ENCODE measurements around the gene CXorf65.

CXorf65 gene

DNA sequence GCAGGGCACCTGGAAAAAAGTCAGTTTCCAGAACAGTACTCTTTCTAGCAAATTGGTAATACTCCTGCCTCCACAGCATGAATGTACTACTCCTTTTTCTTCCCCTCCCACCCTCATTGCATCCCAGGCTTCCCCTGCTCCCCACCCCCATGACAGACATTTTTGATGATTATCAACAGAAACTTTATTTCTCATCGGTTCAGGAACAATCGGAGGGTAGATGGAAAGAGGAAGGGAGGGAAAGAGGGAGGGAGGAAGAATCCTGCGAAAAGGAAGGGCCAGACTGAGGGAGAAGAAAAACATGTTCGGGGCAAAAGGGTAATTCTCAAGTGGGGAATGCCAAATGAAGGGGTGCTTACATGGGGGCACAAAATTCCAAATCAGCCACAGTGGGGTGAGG, 705 bp upstream of the CXorf65 start:
- no peak for DNase-seq (ENCODE audit: low read depth)

DNA sequence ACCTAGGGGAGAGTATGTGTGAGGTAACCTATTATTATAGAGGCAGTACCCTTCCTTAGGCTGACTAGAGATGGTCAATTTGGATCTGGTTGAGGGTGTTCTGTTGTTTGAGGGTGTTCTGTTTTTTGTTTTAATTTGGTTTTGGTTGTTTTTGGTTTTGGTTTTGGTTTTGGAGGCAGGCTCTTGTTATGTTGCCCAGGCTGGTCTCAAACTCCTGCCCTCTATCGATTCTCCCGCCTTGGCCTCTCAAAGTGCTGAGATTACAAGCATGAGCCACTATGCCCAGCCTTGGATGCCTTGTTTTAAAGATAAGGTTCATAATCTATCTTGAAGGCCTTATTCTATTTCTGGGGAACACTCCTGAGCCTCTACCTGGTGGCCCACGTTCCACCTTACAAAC, 912 bp downstream of the CXorf65 start:
- DNase-seq (ENCODE audit: low read depth) = no peak

DNA sequence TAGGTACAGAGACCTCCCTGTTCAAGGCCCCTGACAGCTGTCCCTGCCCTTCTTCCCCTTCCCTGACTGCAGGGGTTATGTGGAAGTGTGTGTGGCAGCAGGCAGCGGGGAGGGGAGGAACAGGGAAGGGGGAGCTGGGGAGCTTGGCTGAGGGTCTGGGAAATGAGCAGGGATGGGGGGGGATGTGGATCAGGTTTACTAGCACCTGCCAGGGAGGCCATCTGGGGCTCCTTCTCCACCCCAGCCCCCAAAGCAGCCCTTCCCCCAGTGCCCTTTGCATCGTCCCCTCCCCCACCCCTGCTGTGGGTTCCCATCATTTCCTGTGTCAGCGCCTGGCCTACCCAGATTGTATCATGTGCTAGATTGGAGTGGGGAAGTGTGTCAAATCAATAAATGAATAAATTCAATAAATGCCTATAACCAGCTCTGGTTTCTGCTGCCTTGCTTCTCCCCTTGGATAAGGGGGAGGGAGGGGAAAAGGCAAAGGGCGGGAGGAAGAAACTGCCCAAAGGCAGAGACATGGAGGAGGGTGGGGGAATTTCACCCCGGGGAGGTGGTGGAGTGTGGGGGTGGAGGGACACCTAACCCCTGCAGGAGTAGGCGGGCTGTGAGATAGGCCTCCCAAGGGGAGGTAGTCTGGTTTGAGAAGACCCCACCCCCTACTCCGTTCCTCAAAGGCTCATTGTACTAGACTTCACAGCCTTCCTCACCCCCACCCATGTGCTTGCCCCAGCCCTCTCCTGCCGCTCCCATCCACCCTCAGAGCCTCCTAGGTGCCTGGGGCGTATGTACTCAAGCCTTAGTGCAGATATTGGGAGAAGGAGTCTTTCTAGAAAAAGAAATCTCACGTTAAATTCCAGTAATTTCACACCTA, 3.2 kb downstream of the CXorf65 start:
- no peak for DNase-seq (ENCODE audit: low read depth)

DNA sequence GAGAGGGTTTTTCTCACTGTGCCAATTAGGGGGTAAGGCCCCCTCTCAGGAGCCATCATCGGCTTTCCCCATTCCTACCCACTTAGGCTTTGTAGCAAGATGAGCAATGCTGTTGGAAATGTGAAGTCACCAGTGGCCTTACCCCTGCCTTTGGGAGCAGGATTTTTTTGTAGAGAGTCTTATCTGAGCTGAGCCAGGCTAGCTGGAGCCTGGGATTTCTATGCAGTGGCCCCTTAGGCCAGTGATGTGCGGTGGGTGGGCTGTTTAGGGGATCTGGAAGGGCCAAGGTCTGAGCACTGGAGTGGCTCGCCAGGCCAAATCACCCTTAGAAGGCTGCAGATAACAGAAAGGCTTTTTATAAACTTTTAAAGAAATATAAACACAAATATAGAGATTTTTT, 4.2 kb downstream of the CXorf65 start:
- DNase-seq (ENCODE audit: low read depth) = no peak

DNA sequence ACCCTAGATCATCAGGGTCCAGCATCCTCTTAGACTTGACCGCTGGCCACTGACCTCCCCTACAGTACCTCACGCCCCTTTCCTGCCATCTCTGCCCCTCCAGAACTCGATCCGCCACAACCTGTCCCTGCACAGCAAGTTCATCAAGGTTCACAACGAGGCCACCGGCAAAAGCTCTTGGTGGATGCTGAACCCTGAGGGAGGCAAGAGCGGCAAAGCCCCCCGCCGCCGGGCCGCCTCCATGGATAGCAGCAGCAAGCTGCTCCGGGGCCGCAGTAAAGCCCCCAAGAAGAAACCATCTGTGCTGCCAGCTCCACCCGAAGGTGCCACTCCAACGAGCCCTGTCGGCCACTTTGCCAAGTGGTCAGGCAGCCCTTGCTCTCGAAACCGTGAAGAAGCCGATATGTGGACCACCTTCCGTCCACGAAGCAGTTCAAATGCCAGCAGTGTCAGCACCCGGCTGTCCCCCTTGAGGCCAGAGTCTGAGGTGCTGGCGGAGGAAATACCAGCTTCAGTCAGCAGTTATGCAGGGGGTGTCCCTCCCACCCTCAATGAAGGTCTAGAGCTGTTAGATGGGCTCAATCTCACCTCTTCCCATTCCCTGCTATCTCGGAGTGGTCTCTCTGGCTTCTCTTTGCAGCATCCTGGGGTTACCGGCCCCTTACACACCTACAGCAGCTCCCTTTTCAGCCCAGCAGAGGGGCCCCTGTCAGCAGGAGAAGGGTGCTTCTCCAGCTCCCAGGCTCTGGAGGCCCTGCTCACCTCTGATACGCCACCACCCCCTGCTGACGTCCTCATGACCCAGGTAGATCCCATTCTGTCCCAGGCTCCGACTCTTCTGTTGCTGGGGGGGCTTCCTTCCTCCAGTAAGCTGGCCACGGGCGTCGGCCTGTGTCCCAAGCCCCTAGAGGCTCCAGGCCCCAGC, 5.7 kb downstream of the CXorf65 start:
- no peak for DNase-seq (ENCODE audit: low read depth)

DNA sequence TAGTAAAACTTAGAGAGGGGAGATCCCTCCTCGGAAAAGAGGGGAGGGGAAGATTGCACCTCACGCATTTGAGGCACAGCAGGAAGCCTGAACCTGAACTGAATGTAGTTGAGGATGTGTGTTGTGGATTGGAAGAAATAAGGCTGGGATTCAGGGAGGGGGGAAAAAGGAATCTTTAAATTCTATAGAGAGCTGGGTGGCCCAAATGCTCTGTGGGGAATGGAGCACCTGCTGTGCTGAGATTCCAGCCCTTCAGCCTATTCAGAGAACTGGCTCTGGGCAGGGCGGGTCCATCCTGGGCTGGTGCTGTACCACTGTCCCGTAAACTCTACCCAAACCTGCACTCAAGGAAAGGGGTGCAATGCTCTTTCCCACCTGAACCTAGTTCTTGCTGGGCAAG, 6.8 kb downstream of the CXorf65 start:
- DNase-seq (ENCODE audit: low read depth) = no peak

DNA sequence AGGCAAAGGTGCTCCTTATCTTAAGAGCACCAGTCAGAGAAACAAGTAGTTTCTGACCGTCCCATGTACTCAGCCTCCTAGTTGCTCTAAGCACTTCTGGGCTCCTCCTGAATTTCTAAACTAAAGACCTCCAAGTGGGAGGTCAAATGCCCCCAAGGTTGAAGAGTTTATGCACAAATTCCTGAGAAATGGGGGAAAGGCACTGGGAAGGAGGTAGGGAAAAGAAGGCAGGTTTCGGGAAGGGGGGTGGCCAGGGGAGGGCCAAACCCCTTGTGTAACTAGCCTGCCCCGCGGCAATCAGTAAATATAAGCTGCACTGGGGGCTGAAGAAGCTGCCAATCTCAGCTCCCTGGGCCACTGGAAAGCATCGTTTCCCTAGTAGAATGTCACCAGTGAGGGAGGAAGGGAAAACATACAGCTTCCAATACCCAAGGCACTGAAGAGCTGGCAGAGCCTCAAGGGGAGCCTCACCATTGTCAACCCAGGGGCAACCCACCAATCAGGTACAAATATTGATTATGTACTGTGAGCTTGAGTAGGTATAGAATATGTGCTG, 7.5 kb downstream of the CXorf65 start:
- no peak for DNase-seq (ENCODE audit: low read depth)

DNA sequence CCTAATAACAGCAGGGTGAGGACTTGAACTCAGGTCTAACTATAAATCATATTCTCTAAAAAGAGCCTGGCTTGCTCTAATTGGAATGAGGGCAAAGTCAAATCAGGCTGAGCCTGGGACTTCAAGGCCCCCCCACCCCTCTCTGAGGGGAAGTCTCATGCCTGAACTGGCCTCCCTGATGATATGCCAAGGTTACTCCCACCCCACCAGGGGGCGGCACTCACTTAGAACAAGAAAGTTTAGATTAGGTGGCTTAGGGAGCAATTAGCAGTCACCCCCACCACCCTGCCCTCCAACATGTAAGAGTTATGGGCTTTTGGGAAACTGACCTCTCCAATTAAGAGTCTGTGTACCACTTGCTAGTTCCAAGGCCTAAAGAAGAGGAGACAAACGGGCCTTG, 8.2 kb downstream of the CXorf65 start:
- DNase-seq (ENCODE audit: low read depth) = no peak

DNA sequence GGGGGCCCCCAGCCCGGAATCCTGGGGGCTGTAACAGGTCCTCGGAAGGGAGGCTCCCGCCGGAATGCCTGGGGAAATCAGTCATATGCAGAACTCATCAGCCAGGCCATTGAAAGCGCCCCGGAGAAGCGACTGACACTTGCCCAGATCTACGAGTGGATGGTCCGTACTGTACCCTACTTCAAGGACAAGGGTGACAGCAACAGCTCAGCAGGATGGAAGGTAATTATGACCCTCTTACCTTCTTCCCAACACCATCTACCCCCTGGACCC, 9.8 kb downstream of the CXorf65 start:
- DNase-seq (ENCODE audit: low read depth) = no peak

DNA sequence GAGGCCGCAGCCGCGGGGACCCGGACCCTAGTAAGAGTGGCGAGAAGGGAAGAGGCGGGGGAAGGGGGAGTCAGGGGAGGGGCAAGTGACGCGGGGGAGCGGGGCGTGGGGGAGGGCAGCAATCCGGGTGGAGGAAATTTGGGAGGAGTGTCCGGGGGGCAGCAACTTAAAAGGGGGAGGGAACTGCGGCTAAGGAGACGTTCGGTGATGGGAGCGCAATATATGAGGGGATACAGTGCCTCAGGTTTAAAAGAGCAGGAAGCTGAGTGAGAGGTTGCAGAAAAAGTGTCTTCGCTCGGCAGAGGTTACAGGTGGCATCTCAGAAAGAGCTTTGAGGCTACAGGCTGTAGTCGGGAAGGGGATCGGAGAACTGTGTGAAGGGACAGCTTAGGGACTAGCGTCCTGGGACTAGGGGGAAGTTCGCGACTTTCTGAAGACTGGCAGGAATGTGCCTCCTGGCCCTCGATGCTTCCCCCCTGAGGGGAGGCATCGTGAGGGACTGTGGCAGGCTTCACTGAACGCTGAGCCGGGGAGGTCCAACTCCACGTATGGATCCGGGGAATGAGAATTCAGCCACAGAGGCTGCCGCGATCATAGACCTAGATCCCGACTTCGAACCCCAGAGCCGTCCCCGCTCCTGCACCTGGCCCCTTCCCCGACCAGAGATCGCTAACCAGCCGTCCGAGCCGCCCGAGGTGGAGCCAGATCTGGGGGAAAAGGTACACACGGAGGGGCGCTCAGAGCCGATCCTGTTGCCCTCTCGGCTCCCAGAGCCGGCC, 10.4 kb downstream of the CXorf65 start:
- DNase-seq (ENCODE audit: low read depth) = no peak

DNA sequence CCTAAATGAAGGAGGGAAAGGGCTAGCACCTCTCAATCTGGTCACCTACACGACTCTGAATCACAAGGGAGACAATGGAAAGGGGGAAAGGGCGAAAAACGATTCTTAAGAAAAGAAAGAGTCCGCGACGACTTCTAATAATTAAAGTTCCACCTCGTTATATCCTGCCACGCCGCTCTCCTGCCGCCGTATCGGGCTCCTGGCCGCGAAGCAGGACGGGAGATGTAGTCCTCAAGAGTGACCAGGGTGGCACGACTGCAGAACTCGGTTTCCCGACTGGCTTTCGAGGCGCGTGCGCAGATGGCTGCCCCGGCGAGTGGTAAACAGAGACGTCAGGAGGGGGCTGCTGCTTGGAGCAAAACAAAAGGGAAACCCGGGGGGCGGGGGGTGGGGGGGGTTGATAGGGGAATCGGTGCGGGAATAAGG, 11.0 kb downstream of the CXorf65 start, which contains the start of gene FOXO4:
Gene FOXO4, plus strand, starts transcription at position 297 of the 426 bp plus-strand sequence. CDS start 678 bp downstream, outside the sequence.
- peak; percentile 35 for DNase-seq (ENCODE audit: low read depth)

DNA sequence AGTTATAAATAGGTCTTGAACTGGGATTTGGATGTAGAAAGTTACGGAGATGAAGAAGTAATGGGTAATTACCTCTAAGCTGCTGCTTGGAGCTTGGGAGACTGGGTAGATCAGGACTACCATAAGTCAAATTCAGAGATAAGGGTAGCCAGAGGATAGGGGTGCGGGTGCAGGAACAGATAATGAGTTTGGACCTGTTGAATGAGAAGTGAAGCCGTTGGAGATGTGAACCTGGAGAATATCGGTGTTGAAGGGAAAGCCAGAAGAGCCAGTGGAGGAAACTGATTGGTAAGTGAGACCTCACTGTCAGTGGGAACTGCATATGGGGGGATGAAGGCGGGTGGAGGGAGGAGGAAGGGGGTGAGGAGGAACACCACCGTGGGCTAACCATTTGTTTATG, 11.5 kb downstream of the CXorf65 start:
- no peak for DNase-seq (ENCODE audit: low read depth)

DNA sequence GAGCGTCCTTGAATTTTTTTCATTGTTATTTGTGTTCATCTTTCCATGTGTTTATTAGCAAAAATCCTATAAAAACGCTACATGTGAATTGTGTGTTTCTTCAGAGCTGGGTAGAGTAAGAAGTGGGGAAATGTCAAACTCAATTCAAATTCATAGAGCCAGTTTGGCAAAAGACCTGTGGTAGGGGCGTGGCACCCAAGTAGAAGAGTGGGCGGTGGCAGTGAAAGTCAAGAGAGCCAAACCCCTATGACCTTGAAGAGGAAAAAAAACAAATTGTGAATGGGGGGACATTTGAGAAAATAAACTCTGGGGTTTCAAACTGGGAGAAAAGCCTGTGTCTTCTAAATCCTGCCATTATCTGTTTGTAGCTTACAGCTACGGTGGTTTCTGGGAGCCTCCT, 15.3 kb downstream of the CXorf65 start:
- no peak for DNase-seq (ENCODE audit: low read depth)

DNA sequence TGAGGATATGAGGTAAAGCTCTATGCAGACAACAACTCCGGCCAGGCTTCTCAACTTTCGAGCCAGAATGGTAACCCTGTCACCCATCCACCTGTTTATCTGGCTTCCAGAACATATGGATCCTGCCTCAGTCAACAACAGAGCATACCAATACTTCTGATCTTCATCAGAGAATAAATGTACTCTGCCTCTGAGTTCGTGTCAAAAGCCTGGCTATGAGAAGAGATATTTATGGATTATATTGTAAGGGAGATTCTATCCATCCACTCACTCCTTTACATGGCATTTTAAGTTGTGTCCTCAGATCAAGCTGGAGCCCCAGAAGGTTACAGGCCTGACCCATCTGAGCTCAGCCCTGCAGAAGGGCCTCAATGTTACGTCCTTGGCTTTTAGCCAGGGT, 20.6 kb downstream of the CXorf65 start:
- DNase-seq (ENCODE audit: low read depth) = no peak

DNA sequence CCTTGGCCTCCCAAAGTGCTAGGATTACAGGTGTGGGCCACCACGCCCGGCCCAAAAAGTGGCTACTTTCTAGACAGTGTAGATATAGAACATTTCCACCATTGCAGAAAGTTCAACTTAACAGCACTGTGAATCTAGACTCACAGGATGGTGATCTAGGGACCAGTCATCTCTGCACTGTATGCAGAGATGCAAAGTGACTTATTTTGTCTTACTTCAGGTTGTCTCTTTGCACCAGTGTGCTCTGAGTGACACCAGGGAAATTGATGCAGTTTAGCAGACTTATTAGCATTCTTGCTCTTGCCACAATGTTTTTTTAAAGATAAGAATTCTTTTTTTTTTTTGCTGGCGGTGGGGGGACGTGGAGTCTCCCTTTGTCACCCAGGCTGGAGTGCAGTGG, 23.7 kb downstream of the CXorf65 start:
- DNase-seq (ENCODE audit: low read depth) = no peak

DNA sequence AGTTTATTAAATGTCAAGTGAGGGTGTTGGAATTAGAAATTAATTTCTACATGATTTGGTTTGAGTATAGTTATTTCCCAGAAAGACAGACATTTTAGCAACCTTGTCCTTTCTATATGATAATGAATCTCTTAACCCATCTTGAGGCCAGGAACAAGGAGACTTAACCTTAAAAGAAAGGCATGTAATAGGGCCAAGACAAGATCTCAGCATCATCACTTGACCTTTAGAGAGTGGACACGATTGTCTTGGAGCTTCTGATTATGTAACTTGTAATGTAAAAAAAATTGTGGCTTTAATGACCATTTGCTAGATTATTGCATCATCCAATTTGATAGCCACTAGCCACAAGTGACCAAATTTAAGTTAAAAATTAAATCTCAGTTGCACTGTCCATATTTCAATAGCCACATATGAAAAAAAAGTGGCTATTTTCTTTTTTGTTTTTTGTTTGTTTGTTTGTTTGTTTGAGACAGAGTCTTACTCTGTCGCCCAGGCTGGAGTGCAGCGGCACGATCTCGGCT, 24.4 kb downstream of the CXorf65 start:
- no peak for DNase-seq (ENCODE audit: low read depth)

DNA sequence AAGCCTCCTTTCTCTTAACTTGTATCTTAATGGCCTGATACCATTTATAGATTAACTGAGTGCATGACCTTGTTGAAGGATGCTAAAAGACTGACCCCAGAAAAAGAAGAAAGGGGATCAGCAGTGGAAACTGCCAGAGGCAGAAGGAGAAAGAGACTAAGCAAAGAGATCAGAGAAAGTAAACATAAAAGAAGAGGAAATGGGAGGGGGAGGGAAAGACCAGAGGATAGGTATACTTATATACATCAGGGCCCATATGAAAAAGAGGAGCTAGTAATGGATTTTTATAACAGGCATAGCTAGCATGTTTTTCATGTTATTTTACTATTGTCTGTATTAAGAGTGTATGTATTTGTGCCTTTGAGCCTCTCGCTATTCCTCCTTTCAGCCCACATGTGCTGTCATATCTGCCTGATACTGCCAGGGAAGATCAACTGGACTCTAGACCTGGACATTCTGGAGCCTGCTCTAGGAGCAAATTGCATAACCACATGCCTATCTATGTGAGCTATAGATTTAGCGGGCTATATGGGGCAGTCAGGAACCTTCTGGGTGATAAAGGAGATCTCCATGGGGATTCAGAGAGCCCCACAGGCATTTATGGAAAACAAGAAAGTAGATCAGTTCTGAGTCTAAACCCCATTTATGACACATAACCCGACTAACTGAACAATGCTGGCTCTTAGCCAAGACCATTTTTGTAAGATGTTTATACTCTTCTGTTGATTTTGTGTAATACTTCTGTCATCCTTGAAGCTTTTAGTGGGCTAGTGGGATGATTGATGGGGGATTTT, 25.0 kb downstream of the CXorf65 start:
- no peak for DNase-seq (ENCODE audit: low read depth)

DNA sequence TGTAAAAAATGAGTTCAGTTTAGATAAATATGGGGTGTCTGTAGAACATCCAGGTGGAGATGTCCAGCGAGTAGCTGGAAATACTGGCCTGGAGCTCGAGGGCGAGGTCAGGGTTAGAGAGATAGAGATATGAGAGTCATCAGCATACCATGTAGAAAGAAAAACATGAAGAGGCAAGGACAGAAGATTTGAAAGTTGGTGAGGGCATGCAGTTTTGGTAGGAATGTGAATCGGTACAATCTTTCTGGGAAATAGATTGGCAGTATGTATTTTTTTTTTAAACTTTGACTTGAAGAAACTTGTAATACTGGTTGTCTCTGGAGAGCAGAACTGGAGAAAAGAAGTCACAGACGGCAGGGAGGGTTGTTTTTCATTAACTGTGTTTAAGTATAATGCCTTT, 36.0 kb downstream of the CXorf65 start:
- DNase-seq (ENCODE audit: low read depth) = no peak

DNA sequence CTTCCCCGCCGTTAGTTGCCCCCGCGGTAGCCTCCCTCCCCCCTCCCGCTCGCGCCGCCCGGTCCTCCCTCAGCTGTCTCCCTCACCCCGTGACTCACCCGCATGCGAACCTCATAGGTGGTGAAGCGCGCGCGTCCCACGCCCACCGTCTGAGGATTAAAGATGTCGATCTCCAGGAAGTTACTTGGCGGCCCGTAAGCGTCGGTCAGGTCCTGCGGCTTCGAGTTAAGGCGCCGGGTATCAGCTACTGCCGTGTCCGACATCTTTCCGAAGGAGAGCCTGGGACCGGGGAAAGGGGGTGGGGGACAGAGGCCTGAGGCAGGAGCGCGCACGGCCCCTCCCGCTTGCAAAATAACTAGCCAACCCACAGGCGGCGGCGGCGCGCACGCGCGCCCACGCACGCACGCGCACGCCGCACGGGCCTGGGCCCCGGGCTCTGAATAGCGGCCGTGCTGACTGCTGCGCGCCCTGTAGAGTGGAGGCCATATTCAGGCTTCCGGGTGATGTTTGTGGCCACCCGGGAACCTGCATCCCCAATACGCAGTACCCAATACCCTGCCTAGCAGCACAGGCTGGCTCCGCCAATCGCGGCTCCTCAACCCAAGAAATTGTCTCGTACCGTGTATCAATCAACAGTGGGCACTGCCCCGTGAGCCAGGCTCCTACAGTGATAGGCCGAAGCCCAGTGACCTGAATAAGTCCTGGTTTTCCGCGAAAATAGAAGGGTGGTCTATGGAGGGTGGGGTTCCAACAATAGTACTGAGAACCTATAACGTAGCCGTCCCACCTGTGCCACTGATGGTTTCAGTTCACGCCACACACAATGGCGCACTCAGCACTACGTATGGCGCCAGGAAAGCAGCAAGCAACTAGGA, 38.3 kb downstream of the CXorf65 start, which contains the start of gene SNX12:
Gene SNX12, minus strand, starts transcription at position 291 of the 875 bp plus-strand sequence. Its CDS starts 28 bp downstream, at position 263.
- DNase-seq (ENCODE audit: low read depth) = peak; percentile 70

DNA sequence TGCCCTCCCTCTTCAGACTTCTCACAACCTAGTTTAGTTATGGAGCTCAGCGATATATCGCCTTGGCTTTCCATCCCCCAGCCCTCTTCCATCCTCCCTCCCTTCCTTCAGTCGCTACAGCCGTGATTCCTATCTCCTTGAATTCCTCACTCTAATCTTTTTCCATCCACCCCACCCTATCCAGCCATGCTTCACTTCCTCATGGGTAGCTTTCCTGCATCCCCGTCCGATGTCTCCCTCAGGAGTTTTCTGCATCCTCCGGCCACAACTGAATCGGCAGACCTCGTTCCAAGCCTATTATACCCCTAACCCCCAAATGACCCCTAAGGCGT, 38.9 kb downstream of the CXorf65 start:
- DNase-seq (ENCODE audit: low read depth) = no peak

Measured in HS-5 (cell line).